MM.1S (cell line): ENCODE data around the gene PDE1C.

Experiments used
- CTCF ChIP-seq: fragments of 300-600 bp; sonication (generic); IDR thresholded peaks from 2 replicates; pipeline ENCODE4 v1.5.1; 2016; ENCODE audit warnings: antibody characterized with exemption, low read length, mixed read lengths
- EZH2 ChIP-seq: fragments of 300-600 bp; sonication (generic); optimal IDR thresholded peaks from 2 replicates; pipeline ENCODE3; 2017; ENCODE audit warnings: low read depth, mild to moderate bottlenecking, antibody characterized with exemption, low read length, mixed read lengths

GRCh38 chr7:31938650-31939049 lies 131.6 kb downstream of the PDE1C start:
- TF ChIP-seq EZH2, result no peak
- TF ChIP-seq CTCF, result no peak
